HG03558 (cell line): ENCODE data around the gene M6PR.
"Not testable (repeated sequence)": the region's sequence is repeated elsewhere in the genome, so short reads cannot be mapped to it uniquely, and the experiment has no call there.

Experiments used
- ATAC-seq: cut with Tn5 transposase; IDR thresholded peaks from one replicate; pipeline ENCODE4 v1.9.1; 2021; ENCODE audit warnings: moderate number of reproducible peaks; ENCODE audit not compliant: unreplicated experiment; ENCODE audit errors: extremely low read depth

The M6PR gene

GRCh38 chr12:8953773-8954402 lies 4.4 kb upstream of the M6PR start:
- ATAC-seq: no peak

GRCh38 chr12:8951744-8952143 lies 2.3 kb upstream of the M6PR start:
- ATAC-seq: no peak

- no peak for ATAC-seq
These were observed 1.4 kb upstream of the M6PR start for GRCh38 chr12:8950702-8951478.

GRCh38 chr12:8950221-8950527 lies 729 bp upstream of the M6PR start:
- no peak for ATAC-seq

- no peak for ATAC-seq
These were observed 624 bp downstream of the M6PR start for GRCh38 chr12:8948701-8949341.

- no peak for ATAC-seq
These were observed 1.7 kb downstream of the M6PR start for GRCh38 chr12:8947737-8948136.

- no peak for ATAC-seq
These were observed 2.7 kb downstream of the M6PR start for GRCh38 chr12:8946733-8947132.

- ATAC-seq: no peak
These were observed 5.8 kb downstream of the M6PR start for GRCh38 chr12:8943565-8944186.

- no peak for ATAC-seq
These were observed 7.6 kb downstream of the M6PR start for GRCh38 chr12:8941691-8942478.

GRCh38 chr12:8937842-8938442 lies 11.5 kb downstream of the M6PR start:
- ATAC-seq: not testable (repeated sequence)

GRCh38 chr12:8936735-8937134 lies 12.7 kb downstream of the M6PR start:
- ATAC-seq: no peak

GRCh38 chr12:8934080-8934479 lies 15.4 kb downstream of the M6PR start:
- not testable (repeated sequence) for ATAC-seq

- not testable (repeated sequence) for ATAC-seq
These were observed 17.0 kb downstream of the M6PR start for GRCh38 chr12:8932464-8932863.

- not testable (repeated sequence) for ATAC-seq
These were observed 18.7 kb downstream of the M6PR start for GRCh38 chr12:8930655-8931323.

- no peak for ATAC-seq
These were observed 26.9 kb downstream of the M6PR start for GRCh38 chr12:8922544-8922943.

GRCh38 chr12:8919643-8920042 lies 29.8 kb downstream of the M6PR start:
- not testable (repeated sequence) for ATAC-seq

- no peak for ATAC-seq
These were observed 31.7 kb downstream of the M6PR start for GRCh38 chr12:8917751-8918150.

GRCh38 chr12:8917031-8917430 lies 32.4 kb downstream of the M6PR start:
- ATAC-seq: no peak

- no peak for ATAC-seq
These were observed 33.3 kb downstream of the M6PR start for GRCh38 chr12:8916154-8916553.
